Fibroblast of lung (primary cell): ENCODE results near the gene TPO. TPM values are rescaled to one million over a fixed set of nuclear protein-coding genes. Genes with fewer than 3 reads are reported as not detected.

ENCODE experiments used
- DNase-seq, 2 donors: peaks; one replicate each; pipeline versions ENCODE4 v3.0.0 to v3.0.0-alpha.2; 2010; ENCODE audit warnings: low read depth in 2 of 2
- H2AFZ ChIP-seq: 2 replicates; pipeline ENCODE4 v1.5.1; 2012; ENCODE audit warnings: low read length, control low read depth, inconsistent platforms
- H3K27ac ChIP-seq: 2 replicates; pipeline ENCODE4 v1.5.1; 2011; ENCODE audit warnings: low read length, control low read depth; ENCODE audit not compliant: insufficient read depth
- H3K27me3 ChIP-seq: 2 replicates; pipeline ENCODE4 v1.5.1; 2011; ENCODE audit warnings: mild to moderate bottlenecking, low read length; ENCODE audit not compliant: control insufficient read depth, insufficient read depth
- H3K36me3 ChIP-seq: 2 replicates; pipeline ENCODE4 v1.5.1; 2011; ENCODE audit warnings: low read length; ENCODE audit not compliant: control insufficient read depth, insufficient read depth
- H3K4me1 ChIP-seq: 2 replicates; pipeline ENCODE4 v1.5.1; 2011; ENCODE audit warnings: low read length; ENCODE audit not compliant: control insufficient read depth, insufficient read depth; ENCODE audit errors: extremely low read depth
- H3K4me2 ChIP-seq: 2 replicates; pipeline ENCODE4 v1.5.1; 2011; ENCODE audit warnings: low read length, control low read depth; ENCODE audit not compliant: insufficient read depth; ENCODE audit errors: extremely low read depth
- H3K4me3 ChIP-seq, 4 experiments: fragments of 200-600 bp in 1 of 4; sonication (generic) in 1 of 4; replicated peaks in 1 of 4; 2 replicates each; pipeline ENCODE4 v1.5.1; 2011 to 2016; ENCODE audit warnings: low read length in 4 of 4, low read depth in 3 of 4, mild to moderate bottlenecking in 3 of 4, control low read depth in 2 of 4, inconsistent platforms in 1 of 4, mixed read lengths in 1 of 4; ENCODE audit not compliant: insufficient read depth in 1 of 4; ENCODE audit errors: control extremely low read depth in 1 of 4
- H3K79me2 ChIP-seq: 2 replicates; pipeline ENCODE4 v1.5.1; 2012; ENCODE audit warnings: mild to moderate bottlenecking, low read length, inconsistent platforms; ENCODE audit not compliant: control insufficient read depth, insufficient read depth
- H3K9ac ChIP-seq: 2 replicates; pipeline ENCODE4 v1.5.1; 2011; ENCODE audit warnings: mild to moderate bottlenecking, low read length, control low read depth; ENCODE audit not compliant: insufficient read depth
- H3K9me3 ChIP-seq: 2 replicates; pipeline ENCODE4 v1.5.1; 2012; ENCODE audit warnings: low read depth, low read length; ENCODE audit not compliant: control insufficient read depth, insufficient read depth
- H4K20me1 ChIP-seq: 2 replicates; pipeline ENCODE4 v1.5.1; 2011; ENCODE audit warnings: low read length; ENCODE audit not compliant: control insufficient read depth, insufficient read depth; ENCODE audit errors: extremely low read depth
- CTCF ChIP-seq, 2 donors: IDR thresholded peaks in 1 of 2; conservative IDR thresholded peaks in 1 of 2; 1 replicate in 1 of 2; 2 replicates in 1 of 2; pipeline ENCODE4 v1.5.1; 2011 to 2012; ENCODE audit warnings: low read length in 2 of 2, control low read depth in 1 of 2, inconsistent platforms in 1 of 2, low read depth in 1 of 2, mild to moderate bottlenecking in 1 of 2
- EZH2 ChIP-seq: IDR thresholded peaks from 2 replicates; pipeline ENCODE4 v1.5.1; 2012; ENCODE audit warnings: low read length, control low read depth, mild to moderate bottlenecking; ENCODE audit errors: missing control alignments
- polyA plus RNA-seq, 2 donors: library from polyadenylated mRNA; depleted of rRNA in 1 of 2; stranded (reverse) in 1 of 2; unstranded in 1 of 2; fragments of >200 nt; gene quantifications; 2 replicates each; pipeline ENCODE4 v1.2.1, GENCODE V29; 2011 to 2012; ENCODE audit warnings: missing spikeins in 1 of 2
- total RNA-seq: library from RNA; depleted of rRNA; stranded (reverse); fragments of >200 nt; gene quantifications from 2 replicates; pipeline ENCODE4 v1.2.1, GENCODE V29; 2014

TPO gene
- total and polyA plus RNA-seq, 2 donors (not counting 1 experiment from before 2014, with no cell fraction given): not detected

DNA sequence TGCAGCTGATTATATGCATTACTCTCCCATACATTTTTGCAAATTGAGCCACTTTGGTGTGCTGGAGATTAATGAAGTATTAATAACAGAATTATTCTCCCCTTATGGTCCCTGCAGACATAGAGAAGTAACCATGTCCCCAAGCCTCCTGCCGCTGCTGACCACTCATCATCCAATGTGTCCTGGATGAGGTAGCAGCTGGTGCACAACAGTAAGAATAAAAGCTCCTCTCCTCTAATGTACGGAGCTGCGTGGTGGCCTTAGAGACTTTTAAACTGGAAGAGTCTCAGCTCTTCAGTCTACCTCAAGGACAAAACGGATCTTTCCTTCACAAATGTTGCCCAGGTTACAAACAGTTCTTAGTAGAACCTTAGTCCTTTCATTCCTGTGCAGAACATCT is 37.7 kb downstream of the TPO start:
- no peak for TF ChIP-seq EZH2
- TF ChIP-seq CTCF (conservative IDR thresholded peaks at IDR 0.05 in 1 of 2, IDR thresholded peaks at IDR 0.05 in 1 of 2; ENCODE audit: low read depth in 1 of 2, low read length in 2 of 2): no peak
- no peak overlapping the region for H3K9ac ChIP-seq
- no peaks in the 10 kb centered on the region for H4K20me1 ChIP-seq
- H3K27ac ChIP-seq: no peak overlapping the region
- H3K4me2 ChIP-seq: no peak overlapping the region
- DNase-seq: no peak
- H3K79me2 ChIP-seq: no peaks in the 10 kb centered on the region
- H3K9me3 ChIP-seq: no peaks in the 10 kb centered on the region
- no peaks in the 10 kb centered on the region for H3K36me3 ChIP-seq
- no peak overlapping the region for H3K4me3 ChIP-seq
- H3K4me1 ChIP-seq: no peaks in the 10 kb centered on the region
- no peaks in the 10 kb centered on the region for H3K27me3 ChIP-seq
- H2AFZ ChIP-seq: no peak overlapping the region

GRCh38 chr2:1451422-1451821 is 38.2 kb downstream of the TPO start:
- TF ChIP-seq EZH2 (no peak), CTCF (conservative IDR thresholded peaks at IDR 0.05 in 1 of 2, IDR thresholded peaks at IDR 0.05 in 1 of 2; ENCODE audit: low read depth in 1 of 2, low read length in 2 of 2) (no peak)
- Histone ChIP-seq H3K79me2 (no peaks in the 10 kb centered on the region), H3K27me3 (no peaks in the 10 kb centered on the region), H3K36me3 (no peaks in the 10 kb centered on the region), H3K4me2 (no peak overlapping the region), H3K4me3 (no peak overlapping the region), H3K9ac (no peak overlapping the region), H3K9me3 (no peaks in the 10 kb centered on the region), H3K27ac (no peak overlapping the region), H3K4me1 (no peaks in the 10 kb centered on the region), H2AFZ (no peak overlapping the region), H4K20me1 (no peaks in the 10 kb centered on the region)
- no peak for DNase-seq

GRCh38 chr2:1453561-1453960 is 40.3 kb downstream of the TPO start:
- Histone ChIP-seq H3K36me3 (no peaks in the 10 kb centered on the region), H3K9me3 (no peaks in the 10 kb centered on the region), H3K27me3 (no peaks in the 10 kb centered on the region), H4K20me1 (no peaks in the 10 kb centered on the region), H3K4me1 (no peaks in the 10 kb centered on the region), H3K27ac (no peak overlapping the region), H3K4me3 (no peak overlapping the region), H3K79me2 (no peaks in the 10 kb centered on the region), H3K4me2 (no peak overlapping the region), H3K9ac (no peak overlapping the region), H2AFZ (no peak overlapping the region)
- TF ChIP-seq CTCF (conservative IDR thresholded peaks at IDR 0.05 in 1 of 2, IDR thresholded peaks at IDR 0.05 in 1 of 2; ENCODE audit: low read depth in 1 of 2, low read length in 2 of 2): no peak
- no peak for TF ChIP-seq EZH2
- DNase-seq: no peak
